K562 (cell line): Measurements from ENCODE around the gene TGM1. TPM values are rescaled to one million over a fixed set of nuclear protein-coding genes. Genes with fewer than 3 reads are reported as not detected.
A peak's percentile ranks its signal among the peaks of the same experiment; 100 is the strongest.

Experiments
- ATAC-seq: fragments of 200-7000 bp; cut with Tn5 transposase; 3 replicates; pipeline ENCODE4 v1.9.1; 2020; ENCODE audit warnings: moderate library complexity
- BruUV-seq: library from RNA; stranded (reverse); fragments of 400-500 nt; replicated peaks from 2 replicates; lab custom pipeline; 2021; lab: Mats Ljungman, UMichigan
- CTCF ChIA-PET: fragments of 300-600 bp; formaldehyde crosslinking; extraction: SDS; loops from one replicate; lab custom pipeline; 2021; ENCODE audit warnings: low intra/inter-chr PET ratio; lab: Yijun Ruan, JAX
- POLR2A ChIA-PET: fragments of 300-600, 350-650 bp; sonication (Branson Sonifier 250); formaldehyde crosslinking; extraction: SDS; loops from one replicate; lab custom pipeline; 2021; ENCODE audit warnings: antibody characterized with exemption, inconsistent platforms; lab: Yijun Ruan, JAX
- DNase-seq, 4 experiments: peaks; one replicate each; pipeline versions ENCODE4 v3.0.0 to v3.0.0-alpha.2; 2011 to 2018; ENCODE audit warnings: low spot score in 3 of 4, mixed read lengths in 3 of 4; ENCODE audit errors: extremely low read depth in 1 of 4
- FAIRE-seq: peaks from 2 replicates; lab custom pipeline; 2011; peaks lifted over from hg19 to GRCh38; lab: Jason Lieb, UNC
- H2AFZ ChIP-seq: 2 replicates; pipeline ENCODE4 v1.6.0; 2011; ENCODE audit warnings: low read depth, low read length, control low read depth, inconsistent platforms
- H3K27ac ChIP-seq: fragments of 200-600 bp; 3 replicates; pipeline ENCODE4 v1.8.0; 2011; ENCODE audit warnings: low read depth, mild to moderate bottlenecking, control low read depth, inconsistent platforms, low read length, moderate library complexity, mixed read lengths; ENCODE audit errors: extremely low read depth
- H3K27me3 ChIP-seq, 2 experiments: fragments of 300-600 bp in 1 of 2; 2 replicates in 1 of 2; 3 replicates in 1 of 2; pipeline versions ENCODE4 v1.6.0 to v1.8.0; 2011; ENCODE audit warnings: inconsistent platforms in 2 of 2, low read length in 2 of 2, mild to moderate bottlenecking in 1 of 2, mixed read lengths in 1 of 2, moderate library complexity in 1 of 2; ENCODE audit not compliant: control insufficient read depth in 2 of 2, insufficient read depth in 2 of 2
- H3K36me3 ChIP-seq: fragments of 300-600 bp; 3 replicates; pipeline ENCODE4 v1.8.0; 2011; ENCODE audit warnings: mild to moderate bottlenecking, low read length, inconsistent platforms; ENCODE audit not compliant: control insufficient read depth, insufficient read depth
- H3K4me1 ChIP-seq, 2 experiments: fragments of 200-600 bp in 1 of 2; replicated peaks in 1 of 2; 2 replicates in 1 of 2; 3 replicates in 1 of 2; pipeline versions ENCODE4 v1.5.1 to v1.8.0; 2011; ENCODE audit warnings: inconsistent platforms in 2 of 2, low read length in 2 of 2, mild to moderate bottlenecking in 1 of 2, mixed read lengths in 1 of 2, moderate library complexity in 1 of 2; ENCODE audit not compliant: control insufficient read depth in 2 of 2, insufficient read depth in 2 of 2
- H3K4me2 ChIP-seq: 2 replicates; pipeline ENCODE4 v1.6.1; 2011; ENCODE audit warnings: low read length, control low read depth, inconsistent platforms, mixed read lengths; ENCODE audit not compliant: insufficient read depth
- H3K4me3 ChIP-seq: fragments of 200-600 bp; sonication (generic), shearing (Covaris generic); 2 replicates; pipeline ENCODE4 v1.5.1; 2016; ENCODE audit warnings: control low read depth, inconsistent platforms
- H3K79me2 ChIP-seq: fragments of 200-600 bp; 3 replicates; pipeline ENCODE4 v1.8.0; 2011; ENCODE audit warnings: low read length, inconsistent platforms; ENCODE audit not compliant: control insufficient read depth, insufficient read depth
- H3K9ac ChIP-seq, 2 experiments: 2 replicates each; pipeline versions ENCODE4 v1.6.0 to v1.6.1; 2011; ENCODE audit warnings: low read depth in 2 of 2, low read length in 2 of 2, control low read depth in 1 of 2, inconsistent platforms in 1 of 2, mild to moderate bottlenecking in 1 of 2, mixed read lengths in 1 of 2; ENCODE audit not compliant: insufficient read depth in 1 of 2
- H3K9me1 ChIP-seq: one replicate; pipeline ENCODE4 v1.6.0; 2011; ENCODE audit warnings: inconsistent platforms, mild to moderate bottlenecking, low read length, moderate library complexity; ENCODE audit not compliant: control insufficient read depth, insufficient read depth
- H3K9me3 ChIP-seq: replicated peaks from 2 replicates; pipeline ENCODE4 v1.5.1; 2011; ENCODE audit warnings: low read depth, low read length, inconsistent platforms; ENCODE audit not compliant: control insufficient read depth, insufficient read depth
- H4K20me1 ChIP-seq: replicated peaks from 2 replicates; pipeline ENCODE4 v1.6.1; 2011; ENCODE audit warnings: low read length, inconsistent platforms, mixed read lengths; ENCODE audit not compliant: control insufficient read depth, insufficient read depth
- C11orf30 ChIP-seq: fragments of 450-650 bp; IDR thresholded peaks from 2 replicates; pipeline ENCODE4 v1.6.1; 2016; ENCODE audit warnings: low read depth, mild to moderate bottlenecking
- CTBP1 ChIP-seq: fragments of 450-650 bp; IDR thresholded peaks from 2 replicates; pipeline ENCODE4 v1.6.1; 2016; ENCODE audit warnings: borderline replicate concordance
- DPF2 ChIP-seq: fragments of 450-650 bp; IDR thresholded peaks from 2 replicates; pipeline ENCODE4 v1.6.1; 2016
- MAFF ChIP-seq: IDR thresholded peaks from 2 replicates; pipeline ENCODE4 v1.6.1; 2012; ENCODE audit warnings: low read length, improper control_type of control experiment
- MAFG ChIP-seq: fragments of 450-650 bp; conservative IDR thresholded peaks from 2 replicates; pipeline ENCODE4 v1.6.1; 2016; ENCODE audit warnings: missing genetic modification characterization, missing compliant biosample characterization
- NR4A1 ChIP-seq, 2 experiments: fragments of 250-450 bp in 1 of 2; fragments of 450-650 bp in 1 of 2; sonication (Bioruptor Pico) in 1 of 2; IDR thresholded peaks; 2 replicates each; pipeline versions ENCODE4 v1.4.0 to v1.6.1; 2016 to 2020; ENCODE audit warnings: mild to moderate bottlenecking in 2 of 2, missing compliant biosample characterization in 1 of 2, missing genetic modification characterization in 1 of 2, moderate library complexity in 1 of 2
- SAFB ChIP-seq: fragments of 200-400 bp; formaldehyde crosslinking; IDR thresholded peaks from 2 replicates; pipeline ENCODE4 v1.6.1; 2017; ENCODE audit warnings: low read depth, low read length, borderline replicate concordance
- ZNF316 ChIP-seq: fragments of 450-650 bp; IDR thresholded peaks from 2 replicates; pipeline ENCODE4 v1.6.1; 2016
- ZZZ3 ChIP-seq: fragments of 450-650 bp; IDR thresholded peaks from 2 replicates; pipeline ENCODE4 v1.6.1; 2016; ENCODE audit warnings: antibody characterized with exemption, mild to moderate bottlenecking, moderate library complexity
- WGBS: fragments of 100-300 bp; shearing (Covaris generic); methylation state at CpG from one replicate; pipeline ENCODE4 v1.1.6; 2016; ENCODE audit warnings: low coverage, mixed read lengths; ENCODE audit not compliant: insufficient coverage; ENCODE audit errors: missing lambda C conversion rate; 5-methylcytosine and 5-hydroxymethylcytosine counted together
- in situ Hi-C: fragments of 300-500 bp; cut with MboI; formaldehyde crosslinking; loops from 4 replicates; pipeline ENCODE4 v1.15.0; 2018; ENCODE audit warnings: inconsistent platforms, mixed read lengths
- intact Hi-C: fragments of 100-400 bp; cut with micrococcal nuclease; formaldehyde crosslinking; loops from 2 replicates; pipeline ENCODE4 v1.14.2; 2022
- polyA plus RNA-seq, 8 experiments: library from polyadenylated mRNA; depleted of rRNA in 4 of 8; stranded (reverse) in 5 of 8; unstranded in 3 of 8; fragments of >200 nt; fragmentation: Nextera tagmentation in 2 of 8; fragmentation: Illumina TruSeq in 1 of 8; extraction: Ambion mirVana in 2 of 8; extraction: Trizol in 1 of 8; gene quantifications; 2 replicates each; pipeline versions ENCODE4 v1.2.1 to v1.2.3, GENCODE V29; 2011 to 2014; ENCODE audit warnings: inconsistent platforms in 1 of 8, missing spikeins in 1 of 8
- total RNA-seq, 7 experiments: library from RNA; depleted of rRNA in 6 of 7; stranded (reverse); fragments of >200 nt in 6 of 7; fragmentation: Illumina TruSeq in 2 of 7; extraction: Trizol in 2 of 7; gene quantifications; 2 replicates each; pipeline versions ENCODE4 v1.2.1 to v1.2.3, GENCODE V29; 2011 to 2021; ENCODE audit warnings: low replicate concordance in 1 of 7
- TF ChIP-seq, protein P1 (sequence below): sonication (generic); formaldehyde crosslinking; IDR thresholded peaks from 2 replicates; pipeline ENCODE4 v1.8.0; 2022; ENCODE audit warnings: missing genetic modification reagents, mild to moderate bottlenecking, borderline replicate concordance

TGM1 gene
- total and polyA plus RNA-seq, 9 of the 15 experiments (the other 6 are each of a cell fraction or from before 2014, with no cell fraction given), result 0.13 to 4.4 (median 0.88) TPM

DNA sequence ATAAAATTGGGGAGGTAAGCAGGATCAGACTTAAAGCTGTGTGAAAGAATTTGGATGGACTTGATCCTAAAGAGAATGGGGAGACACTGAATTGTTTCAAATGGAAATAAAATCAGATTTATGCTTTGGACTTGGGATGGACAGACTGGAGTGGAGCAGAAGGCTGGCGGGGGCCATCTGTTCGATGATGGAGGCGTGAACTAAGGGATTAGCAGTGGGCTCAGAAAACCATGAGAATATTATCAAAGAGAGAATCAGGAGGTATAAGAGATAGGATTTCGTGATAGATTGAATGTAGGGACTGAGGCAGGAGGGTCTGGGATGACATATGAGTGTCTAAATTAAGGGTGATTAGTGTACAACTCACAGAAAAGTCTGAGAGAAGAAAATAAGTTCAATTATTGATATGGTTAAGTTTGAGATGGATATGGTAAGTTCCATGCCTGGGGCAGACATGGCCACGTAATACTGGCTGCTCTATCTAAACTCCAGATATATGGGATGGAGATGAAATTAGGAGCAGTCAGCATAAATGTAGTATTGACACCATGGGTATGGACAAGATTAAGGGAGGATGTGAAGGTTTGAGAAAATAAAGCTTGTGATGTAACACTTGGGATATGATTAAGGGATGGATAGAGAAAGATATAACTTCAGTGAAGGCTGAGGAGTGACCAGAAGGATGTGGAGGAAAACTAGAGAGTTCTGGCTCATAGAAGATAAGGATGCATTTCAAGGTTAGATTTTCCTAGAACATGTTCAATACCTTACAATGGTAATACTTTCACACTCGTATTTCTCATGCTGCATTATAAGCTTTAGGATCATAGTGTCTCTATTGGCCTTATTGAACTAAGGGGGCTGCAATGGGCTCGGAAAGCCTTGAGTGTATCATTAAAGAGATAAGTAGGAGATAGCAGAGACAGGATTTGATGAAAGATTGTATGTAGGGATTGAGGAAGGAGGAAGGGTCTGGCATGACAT, 58.5 kb downstream of the TGM1 start:
- in situ Hi-C loops, result no loop called here
- no peak overlapping the region for H3K4me3 ChIP-seq
- H3K27me3 ChIP-seq, result no peaks in the 10 kb centered on the region
- ATAC-seq (no peak), DNase-seq (no peak), FAIRE-seq (no peak)
- intact Hi-C loops, result no loop called here
- WGBS, result 74% methylated on average over 6 of the region's 7 CpGs
- H3K27ac ChIP-seq, result no peak overlapping the region
- H3K9me3 ChIP-seq, result 0 out of 2 replicates have a peak, but pooled peaks cover 2% of the 10 kb centered on the region
- peak; percentile 35; the same call in 1 of the 2 replicates for TF ChIP-seq MAFG (tag)
- no peak for TF ChIP-seq CTBP1
- TF ChIP-seq DPF2, result no peak
- no peak for TF ChIP-seq NR4A1 (CRISPR knock-in tag; IDR thresholded peaks at IDR 0.05)
- TF ChIP-seq NR4A1 (tag; IDR thresholded peaks at IDR 0.05), result no peak
- TF ChIP-seq, protein P1, sequence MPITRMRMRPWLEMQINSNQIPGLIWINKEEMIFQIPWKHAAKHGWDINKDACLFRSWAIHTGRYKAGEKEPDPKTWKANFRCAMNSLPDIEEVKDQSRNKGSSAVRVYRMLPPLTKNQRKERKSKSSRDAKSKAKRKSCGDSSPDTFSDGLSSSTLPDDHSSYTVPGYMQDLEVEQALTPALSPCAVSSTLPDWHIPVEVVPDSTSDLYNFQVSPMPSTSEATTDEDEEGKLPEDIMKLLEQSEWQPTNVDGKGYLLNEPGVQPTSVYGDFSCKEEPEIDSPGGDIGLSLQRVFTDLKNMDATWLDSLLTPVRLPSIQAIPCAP (CRISPR knock-in tag), result no peak
- 0 out of 2 replicates have a peak, but pooled peaks have one; percentile 14 for TF ChIP-seq MAFF
- peak; percentile 62 for TF ChIP-seq C11orf30
- no peak for TF ChIP-seq ZZZ3
- TF ChIP-seq ZNF316, result peak; percentile 81
- no peak for TF ChIP-seq SAFB
- no peak overlapping the region for H2AFZ ChIP-seq
- no peaks in the 10 kb centered on the region; the same call in 1 of the 2 replicates for H4K20me1 ChIP-seq
- CTCF ChIA-PET, result no interaction called here
- H3K4me1 ChIP-seq, result peaks cover 8 to 13% of the 10 kb centered on the region in 2 experiments; a peak in 4 of 5 replicates
- H3K9ac ChIP-seq, result no peak overlapping the region
- H3K9me1 ChIP-seq, result no peaks in the 10 kb centered on the region
- no TSS peak for BruUV-seq
- no peaks in the 10 kb centered on the region for H3K79me2 ChIP-seq
- peaks cover 50% of the 10 kb centered on the region; the same call in 2 of the 3 replicates for H3K36me3 ChIP-seq
- no peak overlapping the region for H3K4me2 ChIP-seq
- POLR2A ChIA-PET, result interaction anchor here (0.7 to 1.7 kb wide), 2 partner anchors 9 kb away, joined by 3 to 5 read pairs; partner anchors contain the start of genes CHMP4A and TM9SF1
